ENCODE data around the gene ABTB2. TPM values are rescaled to one million over a fixed set of nuclear protein-coding genes. Genes with fewer than 3 reads are reported as not detected.

The ABTB2 gene
- polyA plus RNA-seq, 1 donor (not counting 4 experiments of a cell fraction or from before 2014, with no cell fraction given): 1.0 TPM

DNA sequence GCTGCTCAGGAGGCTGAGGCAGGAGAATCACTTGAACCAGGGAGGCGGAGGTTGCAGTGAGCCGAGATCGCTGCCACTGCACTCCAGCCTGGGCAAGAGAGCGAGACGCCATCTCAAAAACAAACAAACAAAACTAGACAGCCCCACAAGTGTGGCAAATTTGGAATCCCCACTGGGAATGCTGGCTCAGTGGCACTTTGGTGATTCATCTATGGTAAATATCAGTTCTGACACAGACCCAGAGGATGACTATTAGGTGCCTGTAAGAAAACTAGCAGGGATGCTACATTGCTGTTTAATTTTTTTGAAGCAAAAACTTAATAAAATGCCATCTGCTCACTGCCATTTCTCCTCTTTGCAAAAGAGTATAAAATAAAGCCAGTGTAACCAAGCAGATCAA, 144.4 kb downstream of the ABTB2 start:
- H4K20me1 ChIP-seq (ENCODE audit: control insufficient read depth, extremely low read depth, insufficient read depth, low read length): no peaks in the 10 kb centered on the region
- no peak for DNase-seq (ENCODE audit: low read depth, low spot score)
- TF ChIP-seq, protein P1, sequence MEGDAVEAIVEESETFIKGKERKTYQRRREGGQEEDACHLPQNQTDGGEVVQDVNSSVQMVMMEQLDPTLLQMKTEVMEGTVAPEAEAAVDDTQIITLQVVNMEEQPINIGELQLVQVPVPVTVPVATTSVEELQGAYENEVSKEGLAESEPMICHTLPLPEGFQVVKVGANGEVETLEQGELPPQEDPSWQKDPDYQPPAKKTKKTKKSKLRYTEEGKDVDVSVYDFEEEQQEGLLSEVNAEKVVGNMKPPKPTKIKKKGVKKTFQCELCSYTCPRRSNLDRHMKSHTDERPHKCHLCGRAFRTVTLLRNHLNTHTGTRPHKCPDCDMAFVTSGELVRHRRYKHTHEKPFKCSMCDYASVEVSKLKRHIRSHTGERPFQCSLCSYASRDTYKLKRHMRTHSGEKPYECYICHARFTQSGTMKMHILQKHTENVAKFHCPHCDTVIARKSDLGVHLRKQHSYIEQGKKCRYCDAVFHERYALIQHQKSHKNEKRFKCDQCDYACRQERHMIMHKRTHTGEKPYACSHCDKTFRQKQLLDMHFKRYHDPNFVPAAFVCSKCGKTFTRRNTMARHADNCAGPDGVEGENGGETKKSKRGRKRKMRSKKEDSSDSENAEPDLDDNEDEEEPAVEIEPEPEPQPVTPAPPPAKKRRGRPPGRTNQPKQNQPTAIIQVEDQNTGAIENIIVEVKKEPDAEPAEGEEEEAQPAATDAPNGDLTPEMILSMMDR (optimal IDR thresholded peaks at IDR 0.05 in 1 of 3, IDR thresholded peaks at IDR 0.05 in 1 of 3, conservative IDR thresholded peaks at IDR 0.05 in 1 of 3; ENCODE audit: extremely low read depth in 1 of 3, insufficient read depth in 2 of 3, low read length in 3 of 3): no peak
- no peak for TF ChIP-seq EZH2 (IDR thresholded peaks at IDR 0.05; ENCODE audit: low read length)
- H3K9me3 ChIP-seq (ENCODE audit: control insufficient read depth, low read depth, low read length): no peaks in the 10 kb centered on the region
- no peak overlapping the region for H3K4me3 ChIP-seq (ENCODE audit: control insufficient read depth in 2 of 3, extremely low read depth in 1 of 3, insufficient read depth in 2 of 3, low read depth in 1 of 3, low read length in 3 of 3)
- H3K4me1 ChIP-seq (ENCODE audit: control insufficient read depth, extremely low read depth, insufficient read depth, low read length): peaks cover 9% of the 10 kb centered on the region
- no peak overlapping the region for H3K9ac ChIP-seq (ENCODE audit: control insufficient read depth, extremely low read depth, insufficient read depth, low read length)
- no peak overlapping the region for H3K27ac ChIP-seq (ENCODE audit: control insufficient read depth, insufficient read depth, low read length)
- dilution Hi-C loops (cut with MboI; ENCODE audit: extremely low pct_ligation_motif_present, low sequenced_read_pairs): no loop called here
- H3K36me3 ChIP-seq (ENCODE audit: control insufficient read depth in 2 of 2, extremely low read depth in 1 of 2, insufficient read depth in 2 of 2, low read length in 2 of 2): no peaks in the 10 kb centered on the region
- no peak overlapping the region for H3K4me2 ChIP-seq (ENCODE audit: control insufficient read depth, extremely low read depth, insufficient read depth, low read depth, low read length)
- no peak overlapping the region for H2AFZ ChIP-seq (ENCODE audit: control insufficient read depth, low read length)
- no peaks in the 10 kb centered on the region for H3K27me3 ChIP-seq (ENCODE audit: control insufficient read depth, extremely low read depth, insufficient read depth, low read length)
- no peak for FAIRE-seq
- no peaks in the 10 kb centered on the region for H3K9me1 ChIP-seq (ENCODE audit: control insufficient read depth, extremely low read depth, insufficient read depth, low read length)
- H3K79me2 ChIP-seq (ENCODE audit: control insufficient read depth, insufficient read depth, low read length): no peaks in the 10 kb centered on the region

DNA sequence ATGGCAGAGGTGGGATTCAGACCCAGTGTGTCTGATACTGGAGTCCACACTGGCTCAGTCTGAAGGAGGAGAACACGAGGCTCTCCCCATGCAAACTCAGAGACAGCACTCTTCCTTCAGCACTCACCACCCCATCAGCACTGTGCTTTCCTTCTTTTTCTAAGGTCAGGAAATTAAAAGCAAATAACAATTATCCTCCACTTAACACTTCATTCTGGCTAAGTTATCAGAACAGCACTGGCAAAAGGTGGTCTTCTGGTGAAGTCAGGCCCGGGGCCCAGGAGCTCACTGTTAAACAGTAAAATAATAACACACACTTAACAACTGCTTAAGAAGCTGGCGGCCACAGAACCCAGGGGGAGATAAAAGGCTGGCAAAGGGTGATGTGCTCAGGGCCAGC, 145.2 kb downstream of the ABTB2 start:
- Histone ChIP-seq H4K20me1 (ENCODE audit: control insufficient read depth, extremely low read depth, insufficient read depth, low read length) (no peaks in the 10 kb centered on the region), H3K4me3 (ENCODE audit: control insufficient read depth in 2 of 3, extremely low read depth in 1 of 3, insufficient read depth in 2 of 3, low read depth in 1 of 3, low read length in 3 of 3) (no peak overlapping the region), H3K27me3 (ENCODE audit: control insufficient read depth, extremely low read depth, insufficient read depth, low read length) (no peaks in the 10 kb centered on the region), H3K9me1 (ENCODE audit: control insufficient read depth, extremely low read depth, insufficient read depth, low read length) (no peaks in the 10 kb centered on the region), H3K79me2 (ENCODE audit: control insufficient read depth, insufficient read depth, low read length) (no peaks in the 10 kb centered on the region), H2AFZ (ENCODE audit: control insufficient read depth, low read length) (no peak overlapping the region), H3K9me3 (ENCODE audit: control insufficient read depth, low read depth, low read length) (no peaks in the 10 kb centered on the region), H3K36me3 (ENCODE audit: control insufficient read depth in 2 of 2, extremely low read depth in 1 of 2, insufficient read depth in 2 of 2, low read length in 2 of 2) (no peaks in the 10 kb centered on the region), H3K4me1 (ENCODE audit: control insufficient read depth, extremely low read depth, insufficient read depth, low read length) (peaks cover 9% of the 10 kb centered on the region), H3K9ac (ENCODE audit: control insufficient read depth, extremely low read depth, insufficient read depth, low read length) (no peak overlapping the region), H3K4me2 (ENCODE audit: control insufficient read depth, extremely low read depth, insufficient read depth, low read depth, low read length) (no peak overlapping the region), H3K27ac (ENCODE audit: control insufficient read depth, insufficient read depth, low read length) (no peak overlapping the region)
- dilution Hi-C loops (cut with MboI; ENCODE audit: extremely low pct_ligation_motif_present, low sequenced_read_pairs): no loop called here
- FAIRE-seq (no peak), DNase-seq (ENCODE audit: low read depth, low spot score) (no peak)
- TF ChIP-seq, protein P1 (optimal IDR thresholded peaks at IDR 0.05 in 1 of 3, IDR thresholded peaks at IDR 0.05 in 1 of 3, conservative IDR thresholded peaks at IDR 0.05 in 1 of 3; ENCODE audit: extremely low read depth in 1 of 3, insufficient read depth in 2 of 3, low read length in 3 of 3): no peak
- TF ChIP-seq EZH2 (IDR thresholded peaks at IDR 0.05; ENCODE audit: low read length): no peak

All from keratinocyte (primary cell).